Activated CD8-positive, alpha-beta memory T cell treated with anti-CD3 and anti-CD28 coated beads for 36 hours (primary cell): ENCODE measurements around the gene CDH13. TPM values are rescaled to one million over a fixed set of nuclear protein-coding genes. Genes with fewer than 3 reads are reported as not detected.

Experiments
- CTCF ChIA-PET: fragments of 350-600 bp; sonication (Branson Sonifier 250); formaldehyde crosslinking; loops from one replicate; lab custom pipeline; 2021; ENCODE audit warnings: antibody characterized with exemption; lab: Charles Lee
- POLR2A ChIA-PET: fragments of 350-600 bp; sonication (Branson Sonifier 250); formaldehyde crosslinking; loops from one replicate; lab custom pipeline; 2021; ENCODE audit warnings: antibody characterized with exemption; lab: Charles Lee
- total RNA-seq, 2 experiments: library from RNA; stranded (reverse); gene quantifications; one replicate each; pipeline ENCODE4 v1.2.3, GENCODE V29; 2021

CDH13 gene
- total RNA-seq, 2 experiments from 2014 or later = not detected

DNA sequence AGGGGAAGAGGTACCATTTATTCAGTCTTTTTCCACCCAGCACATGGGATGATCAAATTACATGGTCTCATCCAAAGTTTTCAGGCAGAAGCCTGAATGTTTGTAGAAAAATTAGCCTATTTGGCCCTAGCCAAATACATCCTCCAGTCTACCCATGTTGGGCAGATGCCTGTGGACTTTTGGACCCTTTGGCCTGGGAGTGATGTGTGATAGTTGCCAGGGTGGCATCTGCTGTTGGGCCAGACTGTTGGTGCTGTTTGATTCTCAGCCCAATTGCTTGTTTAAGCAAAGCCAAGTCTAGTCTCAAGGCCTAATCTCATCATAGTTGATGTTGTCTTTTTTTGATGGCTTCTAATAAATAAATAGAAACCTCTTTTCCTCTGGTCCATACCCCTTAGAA is 419.0 kb downstream of the CDH13 start:
- CTCF ChIA-PET = no interaction called here
- POLR2A ChIA-PET = no interaction called here

DNA sequence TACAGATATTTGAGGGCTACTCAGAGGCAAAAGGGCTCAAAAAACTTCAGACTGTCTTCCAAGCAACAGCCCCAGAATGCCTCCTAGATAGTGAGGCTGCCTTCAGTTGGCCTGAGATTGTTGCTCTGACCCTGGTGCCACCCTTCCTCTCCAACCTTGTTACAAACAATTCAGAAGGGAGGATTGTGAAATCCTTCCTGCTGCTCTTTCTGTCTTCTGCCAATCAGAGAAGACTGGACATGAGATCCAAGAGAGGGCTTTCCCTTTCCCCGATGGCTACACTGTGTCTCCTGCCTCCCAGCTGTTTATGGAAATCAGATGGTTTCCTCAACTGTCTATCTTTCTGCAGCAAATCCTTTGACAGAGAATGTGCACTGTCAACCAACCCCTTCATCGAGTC is 419.9 kb downstream of the CDH13 start:
- ChIA-PET CTCF (no interaction called here), POLR2A (no interaction called here)

DNA sequence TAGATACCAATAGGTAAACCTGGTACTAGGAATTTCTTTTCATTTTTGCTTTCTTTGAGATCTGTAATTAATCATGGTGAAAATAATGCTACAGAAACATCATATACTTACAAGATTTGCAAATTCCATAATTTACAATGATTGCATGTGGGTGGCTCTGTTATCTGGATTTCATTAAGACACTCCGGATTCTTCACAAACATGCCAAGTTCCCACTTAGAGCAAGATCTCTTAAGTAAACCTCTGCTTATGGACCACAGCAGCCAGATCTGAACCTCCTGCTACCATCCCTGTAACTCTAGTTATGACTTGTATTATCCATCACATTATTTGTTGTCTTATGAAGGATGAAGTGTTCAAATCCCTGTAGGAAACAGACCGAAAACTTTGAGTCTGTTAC is 424.7 kb downstream of the CDH13 start:
- ChIA-PET POLR2A (no interaction called here), CTCF (no interaction called here)

DNA sequence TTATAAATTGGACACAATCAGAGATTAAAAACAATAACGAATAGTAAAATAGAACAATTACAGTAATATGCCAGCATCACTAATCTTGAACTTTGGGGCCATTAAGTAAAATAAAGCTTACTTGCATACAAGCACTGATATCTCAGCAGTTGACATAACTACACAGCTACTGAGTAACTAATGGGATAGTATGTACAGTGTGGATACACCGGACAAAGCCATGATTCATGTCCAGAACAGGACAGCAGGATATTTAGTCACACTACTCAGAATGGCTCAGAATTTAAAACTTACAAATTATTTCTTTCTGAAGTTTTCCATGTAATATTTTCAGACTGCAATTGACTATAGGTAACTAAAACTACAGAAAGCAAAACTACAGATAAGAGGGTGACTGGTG is 427.5 kb downstream of the CDH13 start:
- CTCF ChIA-PET = no interaction called here
- POLR2A ChIA-PET = no interaction called here

DNA sequence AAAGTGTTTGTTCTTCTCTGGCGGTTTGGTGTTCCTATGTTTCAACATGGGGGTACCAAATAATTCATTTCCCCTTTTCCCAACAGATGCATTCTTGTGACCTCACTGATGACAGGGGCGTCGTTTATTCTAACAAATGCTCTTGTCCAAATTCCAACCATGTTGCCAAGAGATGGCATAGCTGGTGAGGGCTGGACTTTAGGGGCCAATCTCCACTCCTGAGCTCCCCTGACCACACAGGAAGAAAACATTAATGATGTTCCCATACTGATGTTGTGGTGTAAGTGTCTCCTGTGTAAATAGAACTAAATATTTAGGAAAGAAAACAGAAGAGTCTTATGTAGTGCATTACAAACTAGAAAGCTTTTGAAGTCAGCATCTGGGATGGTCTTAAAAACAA is 431.6 kb downstream of the CDH13 start:
- ChIA-PET CTCF (no interaction called here), POLR2A (no interaction called here)

DNA sequence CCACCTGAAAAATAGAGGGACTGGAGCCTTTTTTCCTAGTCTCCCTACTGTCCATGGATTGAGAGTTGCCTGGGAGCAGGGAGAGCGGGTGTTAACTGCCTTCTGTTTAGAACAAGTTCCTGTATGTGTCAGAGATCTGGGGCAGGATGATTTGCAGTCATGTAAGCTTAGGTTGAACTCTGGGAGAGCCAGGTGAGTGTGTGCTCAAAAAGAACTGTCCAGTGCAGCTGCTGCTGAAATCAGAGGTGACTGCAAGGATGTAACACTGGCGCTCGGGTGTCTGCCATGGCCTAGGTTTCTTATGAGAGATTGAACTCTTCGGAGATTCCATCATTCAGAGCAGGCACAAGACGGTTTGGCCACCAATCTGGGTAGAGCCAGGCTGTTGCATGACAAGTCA is 432.5 kb downstream of the CDH13 start:
- POLR2A ChIA-PET = no interaction called here
- CTCF ChIA-PET = no interaction called here

DNA sequence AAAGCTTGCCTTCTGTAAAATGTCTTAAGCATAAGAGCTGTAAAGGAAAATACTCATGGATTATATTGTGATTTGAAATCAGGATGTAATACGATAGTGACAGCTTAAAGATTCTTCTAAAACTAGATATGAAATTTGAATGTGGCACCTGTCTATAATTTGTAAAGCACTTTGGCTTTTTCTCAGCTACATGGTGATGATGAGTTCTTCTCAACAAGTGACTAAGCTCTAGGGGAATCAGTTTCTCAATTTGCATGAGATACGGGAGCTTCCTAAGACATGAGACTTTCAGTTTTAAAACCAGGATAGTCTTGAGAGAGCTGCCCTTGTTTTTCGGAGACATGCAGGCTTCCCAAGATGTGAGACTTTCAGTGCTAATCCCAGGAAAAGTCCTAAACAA is 439.2 kb downstream of the CDH13 start:
- ChIA-PET POLR2A (no interaction called here), CTCF (no interaction called here)

DNA sequence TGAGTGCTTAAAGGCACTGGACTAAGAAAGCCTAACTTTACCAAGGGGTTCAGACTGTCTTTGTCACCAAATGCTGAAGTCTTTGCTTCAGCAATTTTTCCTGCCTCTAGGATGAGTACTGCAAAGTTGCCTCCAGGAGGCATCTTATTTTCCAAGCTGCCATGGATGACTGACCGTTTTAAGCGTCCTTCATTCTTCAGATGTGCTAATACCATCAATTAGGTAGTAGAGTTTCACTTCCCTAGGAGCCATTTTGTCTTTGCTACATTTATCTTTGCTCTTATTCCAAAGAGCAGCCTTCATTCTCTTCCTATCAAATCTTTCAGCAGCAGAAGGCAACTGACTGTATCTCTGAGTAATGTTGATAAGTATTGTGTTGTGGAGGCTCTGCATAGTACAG is 440.1 kb downstream of the CDH13 start:
- POLR2A ChIA-PET = no interaction called here
- CTCF ChIA-PET = no interaction called here

DNA sequence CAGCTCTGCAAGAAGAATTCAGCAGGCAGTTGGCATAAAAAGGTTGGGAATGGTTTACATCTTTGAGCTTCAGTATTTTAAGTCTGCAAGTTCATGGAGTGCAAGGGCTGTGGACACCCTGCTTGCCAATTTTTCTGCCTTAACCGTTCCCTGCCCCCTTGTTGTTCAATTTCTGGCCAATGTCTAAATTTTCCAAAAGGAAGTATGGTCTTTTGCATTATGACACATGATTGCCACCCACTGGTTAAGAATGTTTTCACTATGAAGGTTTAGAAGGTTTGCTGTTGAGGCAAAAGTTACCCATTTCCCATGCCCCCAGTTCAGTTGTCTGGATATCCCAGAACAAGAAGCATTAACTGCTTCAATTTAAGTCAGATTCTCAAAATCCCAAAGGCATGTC is 441.9 kb downstream of the CDH13 start:
- ChIA-PET POLR2A (no interaction called here), CTCF (no interaction called here)

DNA sequence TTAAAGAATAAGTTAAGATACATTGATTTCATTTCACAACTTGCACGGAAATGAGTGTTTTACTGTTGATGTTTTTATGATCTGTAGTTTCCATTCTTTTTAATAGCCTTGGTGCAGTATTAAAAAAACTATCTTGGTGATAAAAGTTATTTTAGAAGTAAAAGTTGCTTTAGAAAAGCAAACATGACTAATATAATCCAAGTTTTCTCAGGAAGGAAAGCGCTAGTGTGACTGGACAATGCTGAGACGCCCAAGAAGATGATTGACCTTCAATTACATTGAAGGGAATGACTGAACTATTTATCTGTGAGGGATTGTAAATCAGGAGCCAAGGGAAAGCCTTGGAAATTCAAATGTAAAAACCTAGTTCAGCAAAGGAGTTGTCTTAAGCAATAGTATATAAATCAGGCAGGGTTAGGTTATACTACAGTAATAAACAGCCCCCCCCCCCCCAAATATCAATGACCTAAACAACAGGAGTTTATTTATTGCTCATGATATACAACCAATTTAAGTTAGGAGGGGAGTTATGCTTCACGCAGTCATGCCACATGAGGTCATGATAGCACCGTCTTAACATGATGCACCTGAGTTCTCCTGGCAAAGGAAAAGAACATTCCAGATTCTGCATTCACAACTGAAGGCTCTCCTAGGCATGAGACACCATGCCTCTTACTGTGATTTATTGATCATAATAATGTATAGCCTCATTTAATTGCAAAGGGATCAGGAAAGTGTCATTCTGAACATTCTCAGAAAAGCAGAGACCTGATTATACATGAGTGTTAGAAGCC is 443.8 kb downstream of the CDH13 start:
- CTCF ChIA-PET = no interaction called here
- POLR2A ChIA-PET = no interaction called here

DNA sequence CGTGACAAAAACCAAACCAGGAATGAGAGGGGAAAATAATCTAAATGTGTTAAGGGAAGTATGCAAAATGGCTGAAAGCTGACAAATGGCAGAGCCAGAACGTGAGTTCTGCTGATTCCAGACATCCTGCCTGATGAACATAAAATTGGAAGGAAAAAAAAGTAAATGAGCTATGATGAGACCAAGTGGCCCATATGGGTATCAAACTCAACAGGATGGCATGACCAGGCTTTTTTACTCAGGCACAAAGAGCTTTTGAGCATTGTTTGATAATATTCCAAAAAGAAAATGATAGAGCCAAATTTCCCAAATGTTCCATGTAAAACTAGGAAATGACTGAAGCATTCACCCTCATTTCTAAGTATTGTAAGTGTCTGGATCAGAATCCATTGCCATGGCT is 449.2 kb downstream of the CDH13 start:
- CTCF ChIA-PET = no interaction called here

DNA sequence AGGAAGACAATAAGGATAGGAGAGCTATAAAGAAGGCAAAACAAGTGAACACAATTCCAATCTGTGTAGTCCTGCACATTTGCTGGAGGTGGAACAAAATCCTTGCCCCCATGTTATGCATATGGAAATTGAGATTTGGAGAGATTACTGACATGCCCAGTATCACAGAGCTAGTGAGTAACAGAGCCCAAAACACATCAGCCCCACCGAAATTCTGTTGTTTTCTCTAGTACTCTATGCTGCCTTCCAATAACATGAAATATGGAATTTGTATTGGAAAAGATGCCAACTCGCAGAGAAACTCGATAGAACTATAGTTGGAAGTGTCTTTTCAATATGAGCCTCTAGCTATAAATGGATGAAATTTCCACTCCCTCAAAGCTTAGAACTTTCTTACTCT is 456.6 kb downstream of the CDH13 start:
- CTCF ChIA-PET = interaction anchor here (0.6 kb wide), 1 partner anchor 20 kb away, joined by 4 read pairs; no protein-coding TSS in a partner anchor
- POLR2A ChIA-PET = no interaction called here

More for the DNA sequence above, 449.2 kb downstream of the CDH13 start:
- POLR2A ChIA-PET = no interaction called here

DNA sequence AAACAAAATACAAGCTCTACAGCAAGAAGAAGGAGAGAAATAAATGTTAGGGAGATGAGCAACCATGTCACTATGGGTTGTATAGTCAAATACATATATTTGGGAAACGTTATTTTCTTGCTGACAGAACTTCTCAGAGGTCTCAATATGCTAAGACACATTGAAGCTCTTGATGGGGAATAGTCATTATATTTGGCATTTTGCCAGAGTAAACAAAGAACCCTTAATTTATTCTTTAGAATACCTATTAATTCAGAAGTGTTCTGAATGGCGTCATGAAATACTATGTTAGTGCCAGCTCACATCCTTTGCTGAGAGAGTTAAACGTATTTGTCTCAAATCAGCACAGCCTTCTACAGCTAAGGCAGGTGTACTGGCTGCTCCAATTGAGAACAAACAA is 458.9 kb downstream of the CDH13 start:
- CTCF ChIA-PET = no interaction called here
- POLR2A ChIA-PET = no interaction called here

DNA sequence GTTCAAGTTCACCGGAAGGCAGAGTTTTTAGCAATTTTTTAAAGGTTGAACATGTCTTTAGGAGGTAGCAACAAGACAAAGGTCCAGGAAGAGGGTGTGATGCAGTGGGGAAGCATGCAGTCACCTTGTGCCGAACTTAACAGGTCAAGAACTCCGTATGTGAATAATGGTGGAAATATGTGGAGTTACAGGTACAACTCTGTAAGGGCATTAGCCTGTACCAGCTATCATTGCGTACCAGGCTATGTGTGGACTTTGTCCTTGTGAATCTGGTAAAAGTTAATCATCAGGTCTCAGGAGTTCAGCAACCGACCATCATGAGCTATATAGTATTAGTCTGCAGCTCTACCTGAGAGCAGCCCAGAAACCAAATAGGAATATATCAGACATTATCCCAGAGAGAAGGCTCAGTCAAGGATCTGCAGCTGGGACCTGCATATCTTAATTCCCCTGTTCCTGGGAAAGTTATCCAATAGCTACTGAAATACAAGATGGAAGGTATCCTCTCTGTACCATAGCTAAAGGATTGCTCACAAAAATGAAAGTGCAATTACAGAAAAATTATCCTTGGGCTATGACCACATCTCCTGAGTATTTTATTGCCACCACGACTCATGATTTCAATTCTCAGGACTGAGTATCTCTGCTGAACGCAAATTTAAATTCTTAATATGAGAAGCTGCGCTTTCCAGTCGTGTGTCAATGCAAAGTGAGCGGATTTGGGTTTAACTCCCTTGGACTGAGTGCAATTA is 469.3 kb downstream of the CDH13 start:
- CTCF ChIA-PET = no interaction called here

DNA sequence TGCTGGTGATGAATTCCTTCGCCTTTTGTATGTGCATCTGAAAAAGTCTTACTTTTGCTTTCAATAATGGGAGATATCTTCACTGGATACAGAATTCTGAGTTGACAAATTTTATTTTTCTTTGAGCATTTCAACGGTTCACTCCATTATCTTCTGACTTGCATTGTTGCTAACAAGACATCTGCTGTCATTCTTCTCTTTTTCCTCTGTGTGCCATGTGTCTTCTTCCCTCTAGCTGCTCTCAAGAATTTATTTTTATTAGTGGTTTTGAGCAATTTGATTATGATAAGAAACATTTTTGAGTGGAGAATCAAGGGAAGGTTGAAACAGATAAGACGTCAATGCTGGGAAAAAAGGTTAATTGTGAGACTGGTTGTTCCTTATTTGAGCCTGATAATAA is 471.8 kb downstream of the CDH13 start:
- POLR2A ChIA-PET = no interaction called here
- CTCF ChIA-PET = no interaction called here

More for the DNA sequence above, 469.3 kb downstream of the CDH13 start:
- POLR2A ChIA-PET = no interaction called here

DNA sequence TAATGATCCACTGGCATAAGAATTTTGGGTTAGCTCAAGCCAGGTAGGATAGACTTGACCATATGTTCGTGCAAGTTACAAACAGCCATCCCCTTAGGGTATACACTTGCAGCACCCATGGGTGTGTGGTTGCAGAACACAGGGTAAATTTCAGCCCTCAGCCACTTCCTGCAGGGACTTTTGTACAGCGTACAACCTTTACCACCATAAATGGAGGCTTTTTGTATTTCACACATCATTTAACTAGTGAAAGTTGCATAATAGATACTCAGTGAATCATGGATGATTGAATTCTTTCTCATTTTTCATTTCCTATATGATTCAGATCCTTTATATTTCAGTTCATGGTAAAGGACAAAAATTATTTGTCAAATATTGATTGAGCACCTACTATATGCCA is 473.9 kb downstream of the CDH13 start:
- ChIA-PET POLR2A (no interaction called here), CTCF (no interaction called here)

DNA sequence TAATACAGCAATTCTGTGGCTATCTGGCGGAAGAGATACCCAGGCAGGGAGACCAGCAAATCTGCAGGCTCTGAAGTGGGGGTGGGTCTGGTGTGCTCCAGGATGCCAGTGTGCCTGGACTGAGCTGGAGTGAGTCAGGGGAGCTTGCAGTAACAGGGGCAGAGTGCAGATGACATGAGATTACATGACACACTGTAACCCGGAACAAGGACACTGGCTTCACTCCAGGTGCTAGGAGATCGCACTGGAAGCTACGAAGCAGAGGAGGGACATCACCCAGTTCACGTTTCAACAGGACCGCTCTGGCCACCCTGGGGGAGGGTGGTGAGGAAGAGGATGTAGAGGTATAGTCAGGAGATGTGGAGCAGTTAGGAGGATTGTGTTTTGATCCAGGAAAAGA is 475.6 kb downstream of the CDH13 start:
- ChIA-PET CTCF (no interaction called here), POLR2A (no interaction called here)

DNA sequence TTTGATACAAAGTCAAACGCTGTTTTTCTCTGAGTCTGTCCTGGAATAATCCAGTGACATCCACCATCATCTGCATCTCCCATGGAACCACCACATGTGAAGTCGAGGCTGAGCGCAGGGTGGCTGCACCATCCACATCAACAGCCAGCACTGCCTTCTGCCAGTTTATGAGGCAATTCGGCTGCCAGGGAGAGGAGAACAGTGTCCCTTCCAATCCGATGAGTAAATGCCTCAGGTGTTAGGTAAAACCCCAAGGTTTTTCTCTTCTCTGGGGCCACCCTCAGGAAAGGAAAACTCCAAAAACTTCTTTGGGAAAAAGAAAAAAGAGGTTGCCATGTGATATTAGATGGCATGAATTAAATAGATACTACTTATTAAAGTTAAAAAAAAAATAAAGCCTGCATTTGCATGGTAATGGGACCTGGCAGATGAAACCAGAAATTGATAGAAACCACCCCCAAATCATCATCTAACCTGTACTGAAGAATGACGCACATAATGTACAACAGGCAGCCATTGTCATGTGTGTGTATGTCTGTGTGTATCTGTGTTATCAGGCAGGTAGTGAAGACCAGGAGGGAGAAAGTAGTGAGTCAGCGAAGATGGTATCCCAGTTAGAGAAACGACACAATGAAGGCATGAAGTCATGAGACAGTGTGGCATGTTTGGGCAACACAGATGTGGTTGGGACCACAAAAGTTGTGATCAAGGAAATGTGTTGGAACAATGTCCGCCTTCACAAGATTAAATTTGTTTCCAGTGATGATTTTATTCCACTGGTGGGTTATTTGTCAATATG is 478.7 kb downstream of the CDH13 start:
- CTCF ChIA-PET = no interaction called here

DNA sequence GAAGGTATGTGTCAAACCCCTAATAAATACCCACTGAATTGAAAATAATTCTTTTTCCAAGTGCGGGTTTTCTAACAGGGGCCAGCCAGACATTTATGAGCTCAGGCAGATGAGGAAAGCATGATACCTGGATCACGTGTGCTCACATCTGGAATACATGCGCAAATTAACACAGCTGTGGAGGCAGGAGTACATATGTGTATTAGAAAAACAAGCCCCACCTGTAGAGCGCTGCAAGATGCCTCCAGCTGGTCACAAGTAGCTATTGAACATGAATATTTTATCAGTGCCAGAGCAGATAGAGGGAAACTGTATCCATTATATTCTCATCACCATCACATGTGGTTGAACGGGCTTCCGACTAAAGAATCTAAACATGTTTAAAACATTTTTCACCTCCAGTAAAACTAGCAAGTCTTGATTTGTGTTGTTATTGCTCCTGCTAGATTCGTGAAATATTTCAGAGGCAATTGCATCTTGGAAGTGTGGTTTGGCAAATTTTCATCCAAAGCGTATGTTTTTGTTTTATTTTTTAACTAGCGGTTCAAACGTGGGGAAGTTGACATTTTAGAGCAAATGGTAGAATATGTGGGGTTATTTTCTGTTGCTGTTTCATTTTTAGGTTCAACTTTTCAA is 482.8 kb downstream of the CDH13 start:
- POLR2A ChIA-PET = no interaction called here
- CTCF ChIA-PET = no interaction called here

More for the DNA sequence above, 478.7 kb downstream of the CDH13 start:
- POLR2A ChIA-PET = no interaction called here

DNA sequence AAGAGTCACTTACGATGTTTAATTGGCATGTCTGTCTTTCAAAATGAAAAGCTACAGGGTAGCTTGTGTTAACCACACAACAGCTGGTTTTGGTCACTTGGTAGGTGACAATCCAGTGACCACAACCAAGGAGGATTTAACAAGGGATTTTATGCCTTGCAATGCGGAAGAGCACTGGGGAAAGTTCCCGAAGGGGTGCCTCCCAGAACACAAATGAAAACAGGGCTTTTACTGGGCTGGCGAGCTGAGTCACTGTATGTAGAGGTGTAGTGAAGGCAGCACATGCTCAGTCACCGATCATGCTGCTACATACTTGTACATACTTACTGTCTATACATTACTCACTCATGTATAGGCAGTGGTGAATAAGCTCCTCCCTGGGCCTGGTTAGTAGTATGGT is 483.5 kb downstream of the CDH13 start:
- ChIA-PET CTCF (no interaction called here), POLR2A (no interaction called here)
